NOMO-1 treated with dmso at 0.1 percent for 144 hours (cell line): ENCODE measurements around the gene FNDC11.
"Not testable (repeated sequence)": the region's sequence is repeated elsewhere in the genome, so short reads cannot be mapped to it uniquely, and the experiment has no call there.

Source experiments
- DNase-seq: peaks from one replicate; lab custom pipeline; 2025; ENCODE audit not compliant: unreplicated experiment; lab: John Stamatoyannopoulos, UW

The FNDC11 gene, protein sequence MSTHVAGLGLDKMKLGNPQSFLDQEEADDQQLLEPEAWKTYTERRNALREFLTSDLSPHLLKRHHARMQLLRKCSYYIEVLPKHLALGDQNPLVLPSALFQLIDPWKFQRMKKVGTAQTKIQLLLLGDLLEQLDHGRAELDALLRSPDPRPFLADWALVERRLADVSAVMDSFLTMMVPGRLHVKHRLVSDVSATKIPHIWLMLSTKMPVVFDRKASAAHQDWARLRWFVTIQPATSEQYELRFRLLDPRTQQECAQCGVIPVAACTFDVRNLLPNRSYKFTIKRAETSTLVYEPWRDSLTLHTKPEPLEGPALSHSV

DNA sequence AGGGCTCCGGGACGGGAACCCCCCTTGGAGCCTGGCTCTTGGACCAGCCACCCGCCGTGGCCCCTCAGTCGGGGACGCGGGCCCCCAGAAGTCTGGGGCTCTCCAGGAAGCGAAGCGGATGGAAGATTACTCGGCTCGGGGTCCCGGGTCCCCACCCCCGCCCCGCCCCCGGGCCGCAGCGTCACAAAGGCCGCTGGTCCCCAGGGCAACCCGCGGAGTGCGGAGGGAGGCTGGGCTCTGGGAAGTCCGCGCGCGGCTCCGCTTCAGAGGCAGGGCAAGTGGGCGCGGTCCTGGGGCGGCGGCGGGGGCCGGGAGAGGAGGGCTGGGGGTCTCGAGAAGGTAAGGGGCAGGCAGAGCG is at the start of gene FNDC11:
FNDC11 (plus strand) TSS at position 227 of the 358 bp plus-strand sequence. CDS start 1,505 bp downstream, outside the sequence.
- DNase-seq = no peak

DNA sequence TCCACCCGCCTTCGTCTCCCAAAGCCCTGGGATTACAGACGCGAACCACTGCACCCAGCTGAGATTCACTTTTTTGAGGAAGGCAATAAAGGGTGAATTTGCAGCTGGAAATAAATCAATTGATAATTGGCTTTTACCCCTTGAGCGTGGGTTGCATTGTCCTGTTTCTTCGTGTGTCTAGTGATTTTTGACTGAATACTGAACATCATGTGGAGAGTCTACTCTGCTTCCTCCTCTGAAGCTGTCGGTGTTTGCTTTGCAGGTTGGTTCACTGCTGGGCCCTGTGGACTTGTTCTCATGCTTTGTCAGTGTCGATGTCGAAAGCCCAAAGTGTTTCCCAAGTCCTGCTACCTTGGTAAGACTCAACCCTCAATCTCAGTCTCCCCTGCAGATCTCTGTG is 49.3 kb upstream of the FNDC11 start:
- DNase-seq = no peak

DNA sequence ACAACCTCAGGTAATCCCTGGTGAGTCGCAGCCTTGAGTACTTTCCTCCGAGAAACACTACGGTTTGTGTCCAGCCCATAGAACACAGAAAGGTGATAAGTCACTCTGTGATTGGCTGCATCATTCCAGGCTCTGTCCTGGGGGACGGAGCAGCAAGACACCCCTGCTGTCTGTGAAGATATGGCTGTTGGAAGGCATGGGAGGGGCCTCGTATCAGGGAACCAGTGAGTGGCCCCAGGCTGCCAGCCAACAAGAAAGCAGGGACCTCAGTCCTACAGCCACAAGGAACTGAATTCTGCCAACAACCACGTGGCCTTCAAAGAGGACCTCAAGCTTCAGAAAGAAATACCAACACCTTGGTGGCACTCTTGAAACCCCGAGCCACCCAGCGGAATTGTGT is 48.7 kb upstream of the FNDC11 start:
- no peak for DNase-seq

DNA sequence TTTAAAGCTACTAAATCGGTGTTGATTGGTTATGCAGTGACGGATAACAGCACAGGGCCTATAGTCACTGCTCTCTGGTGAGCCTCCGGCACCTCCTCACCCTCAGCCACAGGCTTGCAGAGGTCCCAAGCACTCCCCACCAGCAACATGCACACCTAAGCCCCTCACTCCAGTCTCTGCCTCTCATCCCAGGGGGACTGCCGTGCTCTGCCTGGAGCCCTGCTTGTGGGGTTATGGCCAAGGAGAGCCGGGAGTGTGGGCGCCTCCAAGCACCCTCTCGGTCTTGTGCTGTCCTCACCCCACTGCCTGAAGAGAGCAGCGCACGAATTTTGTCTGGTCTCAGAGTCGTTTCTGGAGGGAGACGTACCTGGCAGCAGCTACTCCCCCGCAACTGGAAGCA is 48.2 kb upstream of the FNDC11 start:
- no peak for DNase-seq

DNA sequence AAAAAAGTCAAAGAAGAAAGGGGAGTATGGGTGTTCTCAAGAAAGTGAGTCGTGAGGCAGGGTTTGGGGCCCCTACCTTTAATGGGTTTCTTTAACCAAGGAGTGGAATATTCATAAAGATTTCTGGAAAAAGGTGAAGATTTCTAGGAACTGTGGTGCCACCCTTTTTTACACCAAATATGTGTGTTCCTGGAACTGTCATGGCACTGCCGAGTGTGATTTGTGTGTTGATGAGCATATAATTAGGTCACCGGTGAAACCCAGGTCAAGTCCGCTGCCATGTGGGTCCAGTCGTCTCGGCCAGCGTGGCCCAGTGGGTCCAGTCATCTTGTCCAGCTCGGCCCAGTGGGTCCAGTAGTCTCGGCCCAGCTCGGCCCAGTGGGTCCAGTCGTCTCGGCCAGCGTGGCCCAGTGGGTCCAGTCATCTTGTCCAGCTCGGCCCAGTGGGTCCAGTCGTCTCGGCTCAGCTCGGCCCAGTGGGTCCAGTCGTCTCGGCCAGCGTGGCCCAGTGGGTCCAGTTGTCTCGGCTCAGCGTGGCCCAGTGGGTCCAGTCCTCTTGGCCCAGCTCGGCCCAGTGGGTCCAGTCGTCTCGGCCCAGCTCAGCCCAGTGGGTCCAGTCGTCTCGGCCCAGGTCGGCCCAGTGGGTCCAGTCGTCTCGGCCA is 46.7 kb upstream of the FNDC11 start:
- DNase-seq = no peak

DNA sequence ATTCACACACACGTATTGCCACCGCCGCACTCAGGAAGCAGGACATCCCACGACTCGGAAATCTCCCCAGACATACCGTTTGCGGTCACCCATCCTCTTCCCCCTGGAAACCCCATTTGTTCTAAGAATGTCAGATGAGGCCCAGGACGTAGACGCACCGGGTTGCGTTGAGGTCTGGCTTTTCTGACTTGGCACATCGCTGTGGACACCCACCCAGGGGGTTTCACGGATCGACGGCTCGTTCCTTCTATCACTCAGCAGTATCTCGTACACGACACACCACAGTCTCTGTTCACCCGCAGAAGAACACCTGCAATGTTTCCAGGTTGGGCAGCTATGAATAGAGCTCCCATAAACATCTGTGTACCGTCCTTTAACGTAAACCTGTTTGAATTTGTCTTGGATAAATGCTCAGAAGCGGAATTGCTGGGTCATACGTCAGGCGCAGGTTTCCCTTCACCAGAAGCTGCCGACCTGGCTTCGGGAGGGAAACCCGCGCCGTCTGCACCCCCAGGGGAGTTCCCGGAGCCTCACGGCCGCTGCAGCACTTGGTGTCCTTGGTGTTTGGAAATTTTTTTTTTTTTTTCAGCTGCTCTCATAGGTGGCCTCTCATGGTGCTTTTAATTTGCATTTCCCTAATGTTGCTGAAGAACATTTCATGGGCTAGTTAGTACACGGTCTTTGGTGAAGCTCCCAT is 45.7 kb upstream of the FNDC11 start:
- no peak for DNase-seq

DNA sequence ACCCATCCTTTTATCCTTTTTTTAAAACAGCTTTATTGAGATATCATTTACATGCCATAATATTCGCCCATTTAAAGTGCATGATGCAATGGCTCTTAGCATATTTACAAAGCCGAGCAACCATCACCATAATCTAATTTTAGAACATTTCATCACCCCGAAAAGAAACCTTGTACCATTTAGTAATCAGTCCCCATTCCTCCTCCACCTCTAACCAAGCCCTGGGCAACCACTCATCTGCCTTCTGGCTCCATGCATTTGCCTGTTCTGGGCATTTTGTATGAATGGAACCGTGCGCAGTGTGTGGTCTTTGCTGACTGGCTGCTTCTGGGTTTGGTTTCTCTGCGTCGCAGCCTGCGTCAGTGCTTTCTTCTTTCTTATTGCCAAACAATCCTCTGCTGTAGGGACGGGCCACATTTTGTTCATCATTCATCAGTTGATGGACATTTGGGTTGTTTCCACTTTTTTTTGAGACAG is 44.8 kb upstream of the FNDC11 start:
- peak; percentile 35 for DNase-seq

DNA sequence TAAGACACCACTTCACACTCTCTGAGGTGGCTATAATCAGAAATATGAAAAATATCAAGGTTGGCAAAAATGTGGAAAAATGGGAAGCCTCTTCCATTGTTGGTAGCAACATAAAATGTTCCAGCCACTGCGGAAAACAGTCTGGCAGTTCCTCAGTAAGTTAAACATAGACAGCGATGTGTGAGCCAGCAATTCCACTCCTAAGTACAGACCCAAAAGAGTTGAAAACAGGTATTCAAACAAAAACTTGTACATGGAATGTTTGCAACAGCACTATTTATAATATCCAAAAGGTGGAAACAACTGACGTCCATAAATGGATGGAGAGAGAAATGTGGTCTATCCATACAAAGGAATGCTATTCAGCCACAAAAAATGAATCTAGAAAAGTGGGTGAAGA is 40.8 kb upstream of the FNDC11 start:
- no peak for DNase-seq

DNA sequence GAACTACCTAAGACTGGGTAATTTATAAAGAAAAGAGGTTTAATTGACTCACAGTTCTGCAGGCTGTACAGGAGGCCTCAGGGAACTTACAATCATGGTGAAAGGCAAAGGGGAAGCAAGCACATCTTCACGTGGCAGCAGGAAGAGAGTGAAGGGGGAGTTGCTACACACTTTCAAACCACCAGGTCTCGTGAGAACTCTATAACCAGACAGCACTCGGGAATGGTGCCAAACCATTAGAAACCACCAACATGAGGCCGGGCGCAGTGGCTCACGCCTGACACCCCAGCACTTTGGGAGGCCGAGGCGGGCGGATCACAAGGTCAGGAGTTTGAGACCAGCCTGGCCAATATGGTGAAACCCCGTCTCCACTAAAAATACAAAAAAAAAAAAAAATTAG is 39.4 kb upstream of the FNDC11 start:
- not testable (repeated sequence) for DNase-seq

DNA sequence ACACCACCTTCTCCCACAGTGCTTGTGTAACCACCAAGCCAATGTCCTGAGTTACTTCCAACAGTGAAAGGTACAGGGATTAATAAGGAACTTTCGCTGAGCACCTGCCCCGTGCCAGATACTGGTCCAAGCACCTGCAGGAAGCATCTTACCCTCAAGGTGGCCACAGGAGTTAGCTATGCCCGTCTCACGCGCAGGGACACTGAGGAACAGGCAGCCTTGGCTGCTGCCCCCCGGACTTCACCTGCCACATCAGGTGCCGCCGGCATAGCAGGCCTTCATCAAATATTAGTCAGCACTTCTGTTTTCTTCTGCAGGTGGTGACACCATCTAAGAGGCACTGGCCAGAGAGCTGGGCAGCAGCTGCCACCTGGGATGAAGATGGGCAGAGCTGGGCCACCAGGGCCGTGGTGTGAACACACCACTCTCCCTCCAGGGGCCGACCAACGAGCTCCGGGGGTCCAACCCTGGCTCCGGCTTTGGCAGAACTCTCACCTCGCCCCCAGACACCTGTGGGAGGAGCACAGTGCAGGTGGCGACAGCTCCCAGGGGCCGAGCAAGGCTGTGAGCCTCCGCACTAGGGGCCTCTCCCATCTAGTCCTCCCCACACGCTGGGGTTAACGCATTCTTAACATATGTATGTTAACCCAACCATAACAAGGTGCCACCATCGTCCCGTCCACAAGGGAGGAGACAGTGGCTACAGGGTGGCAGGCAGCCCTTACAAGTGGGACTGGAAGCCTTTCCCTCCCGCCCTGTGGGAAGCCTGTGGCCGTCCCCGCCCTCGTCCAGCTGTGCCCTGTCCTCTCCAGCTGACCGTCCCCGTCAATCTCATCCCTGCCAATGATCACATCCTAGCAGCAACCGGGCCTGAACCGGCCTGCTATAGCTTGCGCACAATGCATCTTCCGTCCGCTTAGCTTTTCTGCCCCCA is 36.3 kb upstream of the FNDC11 start:
- no peak for DNase-seq

DNA sequence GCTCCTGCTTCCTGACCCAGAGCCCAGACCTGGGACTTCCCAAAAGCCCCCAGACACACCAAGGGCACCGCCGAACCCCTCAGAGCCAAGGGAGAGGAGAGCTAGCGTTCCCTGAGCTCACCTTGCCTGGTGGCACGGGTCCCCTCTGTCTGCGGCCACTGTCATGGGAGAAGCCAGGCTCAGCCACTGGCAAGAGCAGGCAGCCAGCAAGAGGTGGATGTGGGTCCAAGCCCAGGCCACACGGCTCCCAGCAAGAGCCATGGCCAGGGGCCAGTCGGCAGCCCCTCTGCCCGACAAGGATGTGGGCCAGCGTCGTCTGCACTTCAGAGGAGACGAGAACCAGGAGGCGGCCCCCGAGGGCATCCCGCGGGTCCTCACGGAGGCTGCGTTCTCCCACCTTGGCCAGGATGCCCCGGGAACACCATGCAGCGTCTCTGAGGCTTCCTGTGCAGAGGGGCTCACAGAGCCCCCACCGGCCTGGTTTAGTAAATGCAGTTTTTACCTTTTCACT is 35.6 kb upstream of the FNDC11 start:
- DNase-seq = no peak

DNA sequence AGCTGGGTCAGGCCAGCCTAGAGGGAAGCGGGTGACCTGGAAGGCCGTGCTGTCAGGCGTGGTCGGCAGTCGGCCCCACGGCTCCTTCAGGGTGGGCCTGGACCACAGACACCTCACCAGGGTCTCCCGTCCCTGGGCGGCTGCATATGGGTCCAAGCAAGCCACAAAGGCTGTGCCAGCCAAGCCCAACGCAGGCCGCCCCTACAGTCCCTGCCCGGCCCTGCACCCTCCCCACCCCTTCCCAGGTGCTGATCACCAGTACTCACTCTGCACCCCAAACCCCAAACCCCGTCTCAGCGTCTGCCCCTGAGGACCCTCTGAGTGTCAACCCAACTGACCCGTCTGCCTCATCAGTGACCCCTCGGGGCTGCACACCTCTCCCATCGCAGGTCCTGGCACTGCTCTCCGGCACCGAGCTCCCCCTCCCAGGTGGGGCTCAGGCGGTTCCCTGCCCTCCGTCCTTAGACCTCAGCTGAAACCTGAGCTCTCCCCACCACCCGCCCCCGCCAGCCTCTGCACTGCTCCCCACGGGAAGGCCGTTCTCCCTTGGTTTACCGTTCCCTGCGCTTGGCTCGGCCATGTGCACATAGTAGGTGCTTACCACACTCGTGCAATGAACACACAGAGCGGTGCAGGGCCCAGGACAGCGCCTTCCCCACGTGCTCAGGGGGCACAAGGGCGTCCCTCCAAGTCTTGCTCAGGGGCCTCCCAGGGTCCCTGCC is 34.9 kb upstream of the FNDC11 start:
- DNase-seq = no peak

DNA sequence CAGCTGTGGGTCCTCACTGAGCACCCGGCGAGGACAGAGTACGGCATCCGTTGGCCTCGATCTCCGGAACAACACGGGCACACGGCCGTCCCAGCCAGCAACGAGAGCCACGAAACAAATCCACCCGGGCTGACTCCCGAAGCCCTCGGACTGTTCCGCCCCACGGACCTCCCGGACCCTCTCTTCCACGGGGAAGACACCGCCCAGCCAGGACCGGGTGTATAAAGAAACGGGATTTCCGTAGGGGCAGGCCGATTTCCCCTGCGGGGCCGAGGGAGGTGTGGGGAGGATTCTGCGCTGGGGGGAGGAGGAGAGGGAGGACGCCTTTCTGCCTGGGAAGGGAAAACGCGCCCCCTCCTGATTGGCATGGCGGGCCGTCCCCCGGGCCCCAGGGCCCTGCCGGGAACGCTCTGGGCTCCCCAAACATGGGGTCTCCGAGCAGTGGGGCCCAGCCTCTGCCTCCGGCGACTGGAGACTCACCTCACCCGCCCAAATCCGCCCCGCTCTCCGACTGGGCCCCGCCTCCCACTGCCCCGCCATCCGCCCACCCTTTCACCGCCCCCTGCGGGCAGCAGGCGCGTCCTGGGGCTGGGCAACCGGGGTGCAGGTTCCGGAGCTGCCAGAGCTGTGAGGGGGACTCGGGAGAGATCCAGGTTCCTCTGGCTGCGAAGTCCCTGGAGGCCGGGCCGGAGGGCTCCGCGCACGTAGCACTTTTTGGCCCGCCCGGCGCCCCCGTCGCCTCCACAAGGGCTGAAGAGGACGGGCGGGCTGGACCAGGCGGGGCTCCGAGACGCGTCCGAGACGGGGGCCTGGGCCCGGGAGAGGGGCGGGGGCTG is 34.1 kb upstream of the FNDC11 start:
- no peak for DNase-seq

DNA sequence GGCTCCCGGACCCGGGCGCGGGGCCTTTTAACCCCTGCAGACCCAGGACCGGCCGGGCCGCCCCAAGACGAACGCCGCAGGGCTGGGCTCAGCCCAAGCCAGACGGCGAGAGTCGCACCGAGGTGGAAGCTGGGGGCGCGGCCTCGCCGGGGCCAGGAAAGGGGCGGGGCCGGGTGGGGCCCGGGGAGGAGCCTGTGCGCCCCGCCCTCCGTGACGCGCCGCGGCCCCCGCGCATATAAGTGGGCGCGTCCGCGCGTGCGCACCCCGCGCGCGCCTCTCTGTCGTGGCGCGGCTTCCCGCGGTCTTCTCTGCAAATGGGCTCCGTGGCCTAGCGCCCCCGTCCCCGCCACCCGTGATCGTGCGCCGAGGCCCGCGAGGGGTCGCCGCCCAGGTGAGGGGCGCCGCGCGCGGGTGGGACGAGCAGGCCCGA is 33.4 kb upstream of the FNDC11 start, which contains the start of gene PPDPF:
PPDPF (plus strand) TSS at position 262 of the 430 bp plus-strand sequence. CDS start 544 bp downstream, outside the sequence.
- DNase-seq = peak; percentile 48

DNA sequence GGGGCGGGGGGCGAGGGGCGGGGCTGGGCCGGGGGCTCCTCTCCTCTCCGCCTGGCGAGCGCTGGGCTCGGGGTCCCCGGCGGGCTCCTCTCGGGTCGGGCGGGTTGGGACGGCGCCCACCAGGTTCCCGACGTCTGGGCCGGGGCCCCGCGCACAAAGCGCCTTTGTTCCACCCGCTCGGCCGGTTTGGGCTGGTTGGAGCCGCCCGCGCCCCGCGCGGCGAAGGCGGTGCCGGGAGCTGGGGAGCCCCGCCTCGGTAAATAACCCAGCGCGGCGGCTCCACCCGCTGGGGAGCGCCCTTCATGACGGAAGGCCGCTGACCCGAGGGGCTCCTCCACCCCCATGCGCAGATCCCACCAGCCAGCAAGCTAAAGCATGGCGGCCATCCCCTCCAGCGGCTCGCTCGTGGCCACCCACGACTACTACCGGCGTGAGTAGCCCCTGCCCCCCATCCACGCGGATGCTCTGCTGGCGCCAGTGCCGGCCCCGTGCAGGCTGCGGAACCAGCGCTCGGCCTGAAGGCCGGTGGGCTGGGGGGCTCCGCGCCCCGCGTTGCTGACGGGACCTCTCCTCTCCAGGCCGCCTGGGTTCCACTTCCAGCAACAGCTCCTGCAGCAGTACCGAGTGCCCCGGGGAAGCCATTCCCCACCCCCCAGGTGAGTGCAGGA is 32.9 kb upstream of the FNDC11 start:
- DNase-seq = peak; percentile 49

DNA sequence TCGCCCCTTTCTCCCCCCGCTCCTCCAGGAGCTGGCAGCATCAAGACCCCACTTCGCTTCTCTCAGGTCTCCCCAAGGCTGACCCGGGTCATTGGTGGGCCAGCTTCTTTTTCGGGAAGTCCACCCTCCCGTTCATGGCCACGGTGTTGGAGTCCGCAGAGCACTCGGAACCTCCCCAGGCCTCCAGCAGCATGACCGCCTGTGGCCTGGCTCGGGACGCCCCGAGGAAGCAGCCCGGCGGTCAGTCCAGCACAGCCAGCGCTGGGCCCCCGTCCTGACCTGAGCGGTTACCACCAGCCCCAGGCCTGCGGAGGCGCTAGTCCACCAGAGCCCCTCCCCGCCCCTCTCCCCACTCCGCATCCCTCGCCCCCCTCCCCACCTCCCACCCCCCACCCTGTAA is 32.4 kb upstream of the FNDC11 start:
- no peak for DNase-seq

DNA sequence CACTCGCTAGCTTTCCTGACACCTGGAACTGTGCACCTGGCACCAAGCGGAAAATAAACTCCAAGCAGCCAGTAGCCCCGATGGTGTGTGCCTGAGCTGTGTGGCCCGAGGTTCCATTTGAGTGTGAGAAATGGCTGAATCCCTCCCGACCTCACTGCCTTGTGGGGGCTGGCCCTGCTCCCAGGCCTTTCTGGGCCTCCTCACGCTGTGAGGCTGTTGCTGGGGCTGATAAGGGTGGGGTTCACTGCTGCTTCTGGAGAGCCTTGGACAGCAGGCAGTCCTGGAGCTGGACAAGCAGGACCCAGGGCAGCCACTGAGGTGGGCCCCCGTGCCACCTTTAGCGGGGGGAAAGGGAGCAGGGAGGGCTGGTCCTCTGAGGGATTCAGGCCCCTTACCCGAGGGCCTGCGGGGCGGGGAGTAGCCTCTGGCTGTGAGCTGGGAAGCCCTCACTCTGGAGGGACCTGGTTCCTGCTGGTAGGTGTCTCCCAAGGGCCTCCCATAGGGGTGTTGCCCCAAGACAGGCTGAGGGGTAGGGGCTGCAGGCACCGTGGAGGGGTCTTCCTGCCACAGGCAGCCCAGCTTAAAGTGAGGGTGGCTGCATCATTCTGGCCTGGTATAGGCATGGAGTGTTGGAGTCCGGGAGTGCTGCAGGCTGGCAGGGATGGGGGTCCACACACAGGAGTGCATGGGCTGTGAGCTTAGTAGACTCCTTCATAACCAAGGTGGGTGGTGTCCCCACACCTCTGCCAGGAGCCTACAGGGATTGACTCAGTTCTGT is 31.7 kb upstream of the FNDC11 start:
- no peak for DNase-seq
